HG03159 (cell line): ENCODE results near the gene DNAJC15.

ENCODE experiments used
- ATAC-seq: cut with Tn5 transposase; IDR thresholded peaks from one replicate; pipeline ENCODE4 v1.9.1; 2021; ENCODE audit warnings: mild to moderate bottlenecking, moderate library complexity; ENCODE audit not compliant: unreplicated experiment

DNAJC15 gene

GRCh38 chr13:43150369-43151207, 127.2 kb downstream of the DNAJC15 start:
- no peak for ATAC-seq

DNA sequence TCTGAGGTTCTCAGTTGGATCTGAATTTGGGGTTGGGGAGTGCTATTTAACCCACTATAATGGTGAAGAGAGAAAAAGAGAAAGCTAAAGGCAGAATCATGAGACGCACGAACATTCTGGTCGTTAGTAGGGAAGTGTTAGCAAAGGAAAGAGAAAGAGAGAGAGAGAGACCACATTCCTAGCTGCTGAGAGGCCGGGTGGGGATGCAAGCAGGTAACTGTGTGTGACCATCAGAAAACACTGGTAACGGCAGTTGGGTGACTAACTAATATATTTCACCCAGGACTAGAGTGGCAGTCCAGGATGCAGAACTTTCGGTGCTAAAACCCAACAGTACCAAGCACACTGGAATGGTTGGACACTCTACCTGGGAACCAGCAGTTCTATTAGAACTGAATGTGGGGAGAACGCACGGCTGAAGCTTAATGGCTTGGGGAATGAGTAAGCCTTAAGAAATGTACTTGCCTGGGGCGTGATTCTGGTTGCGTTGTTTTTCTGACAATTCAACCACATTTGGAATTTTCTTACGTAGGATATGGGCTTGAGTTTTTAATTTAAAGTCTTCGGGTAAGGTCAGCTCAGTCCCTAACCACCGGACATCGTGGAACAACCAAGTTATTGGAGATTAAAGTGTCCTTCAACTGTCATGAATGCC, 130.2 kb downstream of the DNAJC15 start:
- ATAC-seq: no peak

DNA sequence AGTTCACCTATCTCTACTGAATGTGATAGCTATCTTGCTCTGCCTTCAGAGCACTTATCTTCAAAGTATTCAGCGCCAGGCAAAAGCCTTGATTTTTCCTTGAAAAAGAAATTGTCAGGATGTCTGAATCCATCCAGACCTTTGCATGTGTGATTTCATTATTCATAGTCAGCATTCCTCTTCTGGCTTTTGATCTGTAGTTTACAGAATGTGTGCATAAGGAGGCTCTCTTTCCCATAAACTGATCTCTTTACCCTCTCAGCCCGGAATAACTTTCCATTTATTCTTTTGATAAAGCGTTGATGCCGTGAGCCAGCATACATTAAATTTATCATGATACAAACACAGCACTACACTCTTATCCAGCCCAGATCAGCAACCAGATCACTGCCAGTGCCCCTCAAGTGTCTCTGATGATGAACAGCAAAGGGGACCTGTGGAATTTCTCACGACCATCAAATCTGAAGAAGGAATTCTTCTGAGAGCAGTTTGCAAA, 130.8 kb downstream of the DNAJC15 start:
- no peak for ATAC-seq

- ATAC-seq: no peak
Observed at GRCh38 chr13:43154839-43155238, 131.5 kb downstream of the DNAJC15 start.

- ATAC-seq: no peak
Observed at GRCh38 chr13:43156916-43157315, 133.5 kb downstream of the DNAJC15 start.

- ATAC-seq: no peak
Observed at GRCh38 chr13:43157796-43158195, 134.4 kb downstream of the DNAJC15 start.

GRCh38 chr13:43158516-43158915, 135.1 kb downstream of the DNAJC15 start:
- ATAC-seq: no peak

DNA sequence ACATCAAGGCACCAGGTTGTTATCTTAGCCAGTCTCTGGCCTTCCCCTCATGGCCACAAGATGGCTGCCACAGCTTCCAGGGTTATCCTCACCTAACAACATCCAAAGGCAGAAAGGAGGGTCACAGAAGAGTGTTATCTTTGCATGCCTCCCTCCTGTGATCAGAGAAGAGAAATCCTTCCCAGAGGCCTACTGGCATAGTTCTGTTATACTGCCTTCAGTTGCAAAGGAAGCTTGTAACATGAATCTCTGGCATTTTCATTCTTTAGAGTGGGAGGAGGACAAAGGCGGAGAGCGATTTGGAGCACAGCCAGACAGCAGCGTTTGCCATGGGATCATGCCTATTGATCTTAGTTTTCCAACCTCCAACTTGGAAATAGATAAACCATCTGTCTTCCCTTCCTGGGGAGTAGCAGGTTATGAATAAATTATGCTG, 135.7 kb downstream of the DNAJC15 start:
- no peak for ATAC-seq
